HepG2 (cell line): ENCODE data around the gene CD180. TPM values are rescaled to one million over a fixed set of nuclear protein-coding genes. Genes with fewer than 3 reads are reported as not detected.

Source experiments
- ATAC-seq: fragments of 200-7000 bp; cut with Tn5 transposase; 3 replicates; pipeline ENCODE4 v1.9.1; 2020; ENCODE audit warnings: mild to moderate bottlenecking, moderate library complexity
- BruUV-seq: library from RNA; stranded (reverse); fragments of 400-500 nt; replicated peaks from 2 replicates; lab custom pipeline; 2021; lab: Mats Ljungman, UMichigan
- CTCF ChIA-PET: fragments of 300-600 bp; formaldehyde crosslinking; extraction: SDS; loops from one replicate; lab custom pipeline; 2021; ENCODE audit warnings: low total read pairs, inconsistent platforms, low intra/inter-chr PET ratio; lab: Yijun Ruan, JAX
- POLR2A ChIA-PET: fragments of 350-600 bp; sonication (Branson Sonifier 250); formaldehyde crosslinking; loops from one replicate; lab custom pipeline; 2020; ENCODE audit warnings: antibody characterized with exemption, inconsistent platforms; lab: Yijun Ruan, JAX
- DNase-seq: peaks from one replicate; pipeline ENCODE4 v3.0.0-alpha.2; 2015; ENCODE audit warnings: low spot score
- FAIRE-seq: peaks from 3 replicates; lab custom pipeline; 2011; peaks lifted over from hg19 to GRCh38; lab: Jason Lieb, UNC
- H2AFZ ChIP-seq: one replicate; pipeline ENCODE4 v1.6.1; 2011; ENCODE audit warnings: low read length, inconsistent platforms
- H3K27ac ChIP-seq: fragments of 300-600 bp; 3 replicates; pipeline ENCODE4 v1.8.0; 2011; ENCODE audit warnings: mixed run types, mild to moderate bottlenecking, mixed read lengths, low read length, inconsistent platforms; ENCODE audit not compliant: insufficient read depth; ENCODE audit errors: extremely low read length
- H3K27me3 ChIP-seq, 2 experiments: fragments of 200-600 bp in 1 of 2; 2 replicates in 1 of 2; 3 replicates in 1 of 2; pipeline versions ENCODE4 v1.6.0 to v1.8.0; 2011; ENCODE audit warnings: low read length in 2 of 2, mild to moderate bottlenecking in 2 of 2, moderate library complexity in 2 of 2, inconsistent platforms in 1 of 2; ENCODE audit not compliant: insufficient read depth in 2 of 2, control insufficient read depth in 1 of 2
- H3K36me3 ChIP-seq, 2 experiments: fragments of 200-600 bp in 1 of 2; replicated peaks in 1 of 2; 2 replicates in 1 of 2; 3 replicates in 1 of 2; pipeline versions ENCODE4 v1.5.1 to v1.8.0; 2011; ENCODE audit warnings: low read length in 2 of 2, inconsistent platforms in 1 of 2; ENCODE audit not compliant: insufficient read depth in 2 of 2, control insufficient read depth in 1 of 2
- H3K4me1 ChIP-seq: 2 replicates; pipeline ENCODE4 v1.5.1; 2012; ENCODE audit warnings: low read length, inconsistent platforms; ENCODE audit not compliant: insufficient read depth
- H3K4me2 ChIP-seq: 2 replicates; pipeline ENCODE4 v1.6.0; 2011; ENCODE audit warnings: low read depth, low read length, inconsistent platforms
- H3K4me3 ChIP-seq, 3 experiments: fragments of 200-600 bp in 1 of 3; sonication (generic), shearing (Covaris generic) in 1 of 3; replicated peaks in 1 of 3; 2 replicates each; pipeline ENCODE4 v1.5.1; 2011 to 2016; ENCODE audit warnings: low read length in 3 of 3, inconsistent platforms in 2 of 3, low read depth in 2 of 3, mild to moderate bottlenecking in 2 of 3, control low read depth in 1 of 3, mixed read lengths in 1 of 3; ENCODE audit not compliant: insufficient read depth in 1 of 3
- H3K79me2 ChIP-seq: one replicate; pipeline ENCODE4 v1.6.1; 2011; ENCODE audit warnings: low read length, inconsistent platforms; ENCODE audit not compliant: insufficient read depth
- H3K9ac ChIP-seq: 2 replicates; pipeline ENCODE4 v1.6.0; 2011; ENCODE audit warnings: mild to moderate bottlenecking, low read depth, low read length, inconsistent platforms; ENCODE audit not compliant: insufficient read depth
- H3K9me3 ChIP-seq: 2 replicates; pipeline ENCODE4 v1.5.1; 2012; ENCODE audit warnings: mild to moderate bottlenecking, low read length
- H4K20me1 ChIP-seq: 2 replicates; pipeline ENCODE4 v1.6.0; 2011; ENCODE audit warnings: inconsistent platforms, mild to moderate bottlenecking, low read length, moderate library complexity; ENCODE audit not compliant: insufficient read depth
- KMT2A ChIP-seq: sonication (generic); formaldehyde crosslinking; IDR thresholded peaks from 2 replicates; pipeline ENCODE4 v1.4.0; 2020; ENCODE audit warnings: missing genetic modification reagents
- RFXAP ChIP-seq: sonication (generic); formaldehyde crosslinking; IDR thresholded peaks from 2 replicates; pipeline ENCODE4 v1.4.0; 2020; ENCODE audit warnings: missing genetic modification reagents, borderline replicate concordance
- ZNF260 ChIP-seq: sonication (generic); formaldehyde crosslinking; IDR thresholded peaks from 2 replicates; pipeline ENCODE4 v1.4.0; 2020; ENCODE audit warnings: missing genetic modification reagents, low read depth, mild to moderate bottlenecking, borderline replicate concordance
- ZNF337 ChIP-seq: sonication (generic); formaldehyde crosslinking; IDR thresholded peaks from 2 replicates; pipeline ENCODE4 v1.5.1; 2020; ENCODE audit warnings: missing genetic modification reagents, low read depth, mild to moderate bottlenecking, borderline replicate concordance
- ZNF577 ChIP-seq: sonication (generic); formaldehyde crosslinking; IDR thresholded peaks from 2 replicates; pipeline ENCODE4 v1.4.0; 2020; ENCODE audit warnings: mild to moderate bottlenecking, low read depth, missing genetic modification reagents, borderline replicate concordance
- ZNF709 ChIP-seq: sonication (generic); formaldehyde crosslinking; IDR thresholded peaks from 2 replicates; pipeline ENCODE4 v1.5.0; 2020; ENCODE audit warnings: mild to moderate bottlenecking, missing genetic modification reagents
- WGBS: methylation state at CpG from one replicate; pipeline ENCODE4 v1.1.6; 2017; ENCODE audit warnings: low lambda C conversion rate; 5-methylcytosine and 5-hydroxymethylcytosine counted together
- in situ Hi-C: cut with HindIII; loops from 2 replicates; pipeline ENCODE4 v1.10.0; 2017; ENCODE audit warnings: low pct_unique_long_range_greater_than_20kb; ENCODE audit not compliant: extremely low pct_ligation_motif_present
- intact Hi-C: fragments of 100-400 bp; cut with micrococcal nuclease; formaldehyde crosslinking; loops from one replicate; pipeline ENCODE4 v1.10.0; 2022; ENCODE audit not compliant: unreplicated experiment
- polyA plus RNA-seq, 8 experiments: library from polyadenylated mRNA; depleted of rRNA in 3 of 8; stranded (reverse) in 7 of 8; unstranded in 1 of 8; fragments of >200 nt; fragmentation: Illumina TruSeq in 4 of 8; extraction: Trizol in 4 of 8; gene quantifications; 2 replicates each; pipeline versions ENCODE4 v1.2.1 to v1.2.3, GENCODE V29; 2011 to 2016; ENCODE audit warnings: low read depth in 4 of 8, missing spikeins in 1 of 8, mixed read lengths in 1 of 8; ENCODE audit not compliant: insufficient read depth in 1 of 8
- total RNA-seq, 5 experiments: library from RNA; depleted of rRNA; stranded (reverse); fragments of >200 nt; fragmentation: Illumina TruSeq; extraction: Trizol; gene quantifications; 2 replicates each; pipeline ENCODE4 v1.2.3, GENCODE V29; 2016; ENCODE audit warnings: low read depth in 1 of 5
- TF ChIP-seq, protein P1 (sequence below): sonication (generic); formaldehyde crosslinking; conservative IDR thresholded peaks from 2 replicates; pipeline ENCODE4 v1.8.1; 2023; ENCODE audit warnings: missing genetic modification reagents
- TF ChIP-seq, protein P2 (sequence below), 2 experiments: sonication (generic) in 1 of 2; formaldehyde crosslinking in 1 of 2; IDR thresholded peaks; 2 replicates each; pipeline versions ENCODE4 v1.4.0 to v1.6.1; 2016 to 2020; ENCODE audit warnings: borderline replicate concordance in 1 of 2, low read depth in 1 of 2, mild to moderate bottlenecking in 1 of 2, missing genetic modification reagents in 1 of 2
- TF ChIP-seq, protein P3 (sequence below): sonication (generic); formaldehyde crosslinking; IDR thresholded peaks from 2 replicates; pipeline ENCODE4 v1.4.0; 2020; ENCODE audit warnings: low read depth, mild to moderate bottlenecking, missing genetic modification reagents

Gene CD180
- total and polyA plus RNA-seq, 2 of the 13 experiments (the other 11 are each of a cell fraction or from before 2014, with no cell fraction given), result not detected

DNA sequence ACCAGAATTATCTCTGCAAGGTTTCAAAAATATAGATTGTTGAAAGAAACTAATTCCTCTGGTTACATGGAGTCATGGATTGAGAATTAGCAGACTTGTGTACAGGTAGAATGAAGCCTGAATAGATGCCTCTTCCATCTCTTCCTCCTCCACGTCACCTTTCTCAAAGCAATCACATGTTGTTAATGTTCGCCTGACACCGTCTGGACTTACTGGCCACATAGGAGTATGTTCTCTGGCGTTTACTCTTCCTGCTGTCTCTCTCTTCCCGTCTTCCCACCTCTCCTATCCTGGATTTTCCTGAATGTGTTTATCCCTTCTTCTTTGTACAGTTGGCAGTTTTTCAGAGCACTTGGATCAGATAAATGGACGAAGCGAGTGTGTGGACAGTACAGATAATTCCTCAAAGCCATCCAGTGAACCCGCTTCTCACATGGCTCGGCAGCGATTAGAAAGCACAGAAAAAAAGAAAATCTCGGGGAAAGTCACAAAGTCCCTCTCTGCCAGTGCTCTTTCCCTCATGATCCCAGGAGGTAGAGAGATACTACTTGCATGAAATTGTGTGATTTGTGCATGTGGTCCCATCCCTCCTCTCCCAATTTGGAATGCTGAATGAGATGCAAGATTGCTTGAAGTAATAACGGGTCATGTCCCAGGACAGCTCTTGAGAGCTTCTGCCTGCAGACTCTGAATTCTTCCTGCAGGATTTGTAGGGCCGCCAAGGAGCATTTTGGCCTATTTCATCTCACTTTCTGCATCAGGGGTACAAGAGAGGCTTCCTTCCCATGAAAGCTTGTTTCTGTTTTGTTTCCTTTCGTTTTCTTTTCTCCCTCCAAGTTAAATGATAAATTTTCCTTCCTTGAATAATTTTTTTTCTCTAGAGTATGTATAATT, 47.3 kb downstream of the CD180 start:
- H3K9me3 ChIP-seq, result no peaks in the 10 kb centered on the region
- no peak for FAIRE-seq
- DNase-seq, result no peak
- H3K27me3 ChIP-seq, result no peaks in the 10 kb centered on the region
- no TSS peak for BruUV-seq
- H3K4me3 ChIP-seq, result no peak overlapping the region
- H3K36me3 ChIP-seq, result peaks cover 0 to 21% of the 10 kb centered on the region in 2 experiments
- no peak for ATAC-seq
- no peak overlapping the region for H3K4me2 ChIP-seq
- in situ Hi-C loops (no loop called here), intact Hi-C loops (no loop called here)
- ChIA-PET POLR2A (no interaction called here), CTCF (interaction anchor here (1.4 to 1.8 kb wide), 2 partner anchors 162 to 335 kb away, joined by 6 to 9 read pairs; no protein-coding TSS in a partner anchor)
- no peaks in the 10 kb centered on the region for H4K20me1 ChIP-seq
- no peak overlapping the region for H3K27ac ChIP-seq
- TF ChIP-seq RFXAP (no peak), ZNF577 (no peak), ZNF709 (no peak), KMT2A (no peak), ZNF260 (CRISPR knock-in tag) (no peak), ZNF337 (no peak)
- TF ChIP-seq, protein P1, sequence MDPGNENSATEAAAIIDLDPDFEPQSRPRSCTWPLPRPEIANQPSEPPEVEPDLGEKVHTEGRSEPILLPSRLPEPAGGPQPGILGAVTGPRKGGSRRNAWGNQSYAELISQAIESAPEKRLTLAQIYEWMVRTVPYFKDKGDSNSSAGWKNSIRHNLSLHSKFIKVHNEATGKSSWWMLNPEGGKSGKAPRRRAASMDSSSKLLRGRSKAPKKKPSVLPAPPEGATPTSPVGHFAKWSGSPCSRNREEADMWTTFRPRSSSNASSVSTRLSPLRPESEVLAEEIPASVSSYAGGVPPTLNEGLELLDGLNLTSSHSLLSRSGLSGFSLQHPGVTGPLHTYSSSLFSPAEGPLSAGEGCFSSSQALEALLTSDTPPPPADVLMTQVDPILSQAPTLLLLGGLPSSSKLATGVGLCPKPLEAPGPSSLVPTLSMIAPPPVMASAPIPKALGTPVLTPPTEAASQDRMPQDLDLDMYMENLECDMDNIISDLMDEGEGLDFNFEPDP (CRISPR knock-in tag), result no peak
- TF ChIP-seq, protein P2, sequence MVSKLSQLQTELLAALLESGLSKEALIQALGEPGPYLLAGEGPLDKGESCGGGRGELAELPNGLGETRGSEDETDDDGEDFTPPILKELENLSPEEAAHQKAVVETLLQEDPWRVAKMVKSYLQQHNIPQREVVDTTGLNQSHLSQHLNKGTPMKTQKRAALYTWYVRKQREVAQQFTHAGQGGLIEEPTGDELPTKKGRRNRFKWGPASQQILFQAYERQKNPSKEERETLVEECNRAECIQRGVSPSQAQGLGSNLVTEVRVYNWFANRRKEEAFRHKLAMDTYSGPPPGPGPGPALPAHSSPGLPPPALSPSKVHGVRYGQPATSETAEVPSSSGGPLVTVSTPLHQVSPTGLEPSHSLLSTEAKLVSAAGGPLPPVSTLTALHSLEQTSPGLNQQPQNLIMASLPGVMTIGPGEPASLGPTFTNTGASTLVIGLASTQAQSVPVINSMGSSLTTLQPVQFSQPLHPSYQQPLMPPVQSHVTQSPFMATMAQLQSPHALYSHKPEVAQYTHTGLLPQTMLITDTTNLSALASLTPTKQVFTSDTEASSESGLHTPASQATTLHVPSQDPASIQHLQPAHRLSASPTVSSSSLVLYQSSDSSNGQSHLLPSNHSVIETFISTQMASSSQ (IDR thresholded peaks at IDR 0.05; ENCODE audit: low read depth), result no peak
- TF ChIP-seq, protein P2 (CRISPR knock-in tag; IDR thresholded peaks at IDR 0.05; ENCODE audit: borderline replicate concordance), result no peak
- TF ChIP-seq, protein P3, sequence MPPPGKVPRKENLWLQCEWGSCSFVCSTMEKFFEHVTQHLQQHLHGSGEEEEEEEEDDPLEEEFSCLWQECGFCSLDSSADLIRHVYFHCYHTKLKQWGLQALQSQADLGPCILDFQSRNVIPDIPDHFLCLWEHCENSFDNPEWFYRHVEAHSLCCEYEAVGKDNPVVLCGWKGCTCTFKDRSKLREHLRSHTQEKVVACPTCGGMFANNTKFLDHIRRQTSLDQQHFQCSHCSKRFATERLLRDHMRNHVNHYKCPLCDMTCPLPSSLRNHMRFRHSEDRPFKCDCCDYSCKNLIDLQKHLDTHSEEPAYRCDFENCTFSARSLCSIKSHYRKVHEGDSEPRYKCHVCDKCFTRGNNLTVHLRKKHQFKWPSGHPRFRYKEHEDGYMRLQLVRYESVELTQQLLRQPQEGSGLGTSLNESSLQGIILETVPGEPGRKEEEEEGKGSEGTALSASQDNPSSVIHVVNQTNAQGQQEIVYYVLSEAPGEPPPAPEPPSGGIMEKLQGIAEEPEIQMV (CRISPR knock-in tag), result no peak
- H3K4me1 ChIP-seq, result peaks cover 37% of the 10 kb centered on the region
- H2AFZ ChIP-seq, result no peak overlapping the region
- WGBS, result 99% methylated on average over 14 of the region's 14 CpGs
- H3K9ac ChIP-seq, result no peak overlapping the region
- no peaks in the 10 kb centered on the region for H3K79me2 ChIP-seq
